C4-2B (cell line): Measurements from ENCODE around the gene PDZD2.

Experiments
- ZFX ChIP-seq: fragments of 450-650 bp; IDR thresholded peaks from 2 replicates; pipeline ENCODE4 v1.6.1; 2017
- TF ChIP-seq, protein P1 (sequence below): fragments of 450-650 bp; conservative IDR thresholded peaks from 2 replicates; pipeline ENCODE4 v1.5.1; 2017; ENCODE audit warnings: mild to moderate bottlenecking

DNA sequence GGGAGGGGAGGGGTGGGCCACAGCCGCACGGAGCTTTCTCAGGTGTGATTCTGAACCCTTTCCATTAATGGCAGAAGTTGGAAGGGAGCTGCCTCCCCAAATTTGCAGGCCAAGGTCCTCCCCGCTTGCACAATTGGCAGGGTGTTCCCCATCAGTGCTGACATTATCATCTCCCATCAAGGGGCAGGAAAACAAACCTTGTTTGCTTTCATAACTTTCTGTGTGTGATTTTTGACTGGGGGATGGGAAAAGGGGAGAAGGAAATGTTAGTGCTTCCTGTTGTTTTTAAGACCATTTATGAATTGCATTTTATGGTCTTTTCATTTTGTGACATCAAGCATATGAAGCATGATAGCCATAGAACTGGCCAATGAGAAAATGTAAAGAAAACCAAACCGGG is 292.9 kb downstream of the PDZD2 start:
- TF ChIP-seq, protein P1, sequence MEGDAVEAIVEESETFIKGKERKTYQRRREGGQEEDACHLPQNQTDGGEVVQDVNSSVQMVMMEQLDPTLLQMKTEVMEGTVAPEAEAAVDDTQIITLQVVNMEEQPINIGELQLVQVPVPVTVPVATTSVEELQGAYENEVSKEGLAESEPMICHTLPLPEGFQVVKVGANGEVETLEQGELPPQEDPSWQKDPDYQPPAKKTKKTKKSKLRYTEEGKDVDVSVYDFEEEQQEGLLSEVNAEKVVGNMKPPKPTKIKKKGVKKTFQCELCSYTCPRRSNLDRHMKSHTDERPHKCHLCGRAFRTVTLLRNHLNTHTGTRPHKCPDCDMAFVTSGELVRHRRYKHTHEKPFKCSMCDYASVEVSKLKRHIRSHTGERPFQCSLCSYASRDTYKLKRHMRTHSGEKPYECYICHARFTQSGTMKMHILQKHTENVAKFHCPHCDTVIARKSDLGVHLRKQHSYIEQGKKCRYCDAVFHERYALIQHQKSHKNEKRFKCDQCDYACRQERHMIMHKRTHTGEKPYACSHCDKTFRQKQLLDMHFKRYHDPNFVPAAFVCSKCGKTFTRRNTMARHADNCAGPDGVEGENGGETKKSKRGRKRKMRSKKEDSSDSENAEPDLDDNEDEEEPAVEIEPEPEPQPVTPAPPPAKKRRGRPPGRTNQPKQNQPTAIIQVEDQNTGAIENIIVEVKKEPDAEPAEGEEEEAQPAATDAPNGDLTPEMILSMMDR: no peak
- TF ChIP-seq ZFX: no peak
